SU-DHL-6 (cell line): ENCODE measurements around the gene STUB1.

Experiments
- H2AFZ ChIP-seq: fragments of 200-600 bp; sonication (generic); 2 replicates; pipeline ENCODE4 v1.6.1; 2014; ENCODE audit warnings: low read depth, mild to moderate bottlenecking, moderate library complexity, mixed read lengths, antibody characterized with exemption, low read length; ENCODE audit not compliant: severe bottlenecking
- H3F3A ChIP-seq: fragments of 200-600 bp; shearing (Covaris generic); 2 replicates; pipeline ENCODE4 v1.6.0; 2016; ENCODE audit warnings: antibody characterized with exemption, mild to moderate bottlenecking; ENCODE audit not compliant: insufficient read depth
- H3K27ac ChIP-seq: fragments of 200-600 bp; sonication (generic); 2 replicates; pipeline ENCODE4 v1.5.1; 2016; ENCODE audit warnings: low read depth, mild to moderate bottlenecking, low read length, moderate library complexity, mixed read lengths
- H3K27me3 ChIP-seq: fragments of 200-600 bp; sonication (generic), shearing (Covaris generic); 2 replicates; pipeline ENCODE4 v1.6.0; 2014; ENCODE audit warnings: mild to moderate bottlenecking, low read length
- H3K36me3 ChIP-seq: fragments of 200-600 bp; sonication (generic); 2 replicates; pipeline ENCODE4 v1.6.1; 2014; ENCODE audit warnings: mild to moderate bottlenecking, low read length, mixed read lengths
- H3K4me2 ChIP-seq: fragments of 300-600, 200-600 bp; shearing (Covaris generic), sonication (generic); 2 replicates; pipeline ENCODE4 v1.6.0; 2014; ENCODE audit warnings: low read length, low read depth, mild to moderate bottlenecking; ENCODE audit not compliant: poor library complexity, severe bottlenecking
- H3K4me3 ChIP-seq: fragments of 200-600 bp; sonication (generic); 2 replicates; pipeline ENCODE4 v1.5.1; 2014; ENCODE audit warnings: antibody characterized with exemption, low read length, mild to moderate bottlenecking, mixed read lengths; ENCODE audit not compliant: insufficient read depth, poor library complexity, severe bottlenecking
- H3K79me2 ChIP-seq: fragments of 200-600 bp; sonication (generic); 2 replicates; pipeline ENCODE4 v1.6.1; 2014; ENCODE audit warnings: mild to moderate bottlenecking, low read length, moderate library complexity; ENCODE audit not compliant: insufficient read depth
- H3K9ac ChIP-seq: fragments of 200-600 bp; sonication (generic); 2 replicates; pipeline ENCODE4 v1.7.0; 2014; ENCODE audit warnings: mild to moderate bottlenecking, low read length
- H3K9me2 ChIP-seq: fragments of 200-600 bp; sonication (generic); replicated peaks from 2 replicates; pipeline ENCODE4 v1.6.1; 2014; ENCODE audit warnings: low read length; ENCODE audit not compliant: insufficient read depth
- H3K9me3 ChIP-seq: fragments of 200-600 bp; sonication (generic); 2 replicates; pipeline ENCODE4 v1.6.1; 2014; ENCODE audit warnings: low read length, mixed read lengths; ENCODE audit not compliant: insufficient read depth
- H4K20me1 ChIP-seq: fragments of 200-600 bp; sonication (generic); 2 replicates; pipeline ENCODE4 v1.6.1; 2014; ENCODE audit warnings: low read depth, mild to moderate bottlenecking, antibody characterized with exemption, low read length, moderate library complexity, mixed read lengths
- CTCF ChIP-seq: fragments of 200-600 bp; sonication (generic); IDR thresholded peaks from one replicate; pipeline ENCODE4 v1.5.1; 2017; ENCODE audit warnings: antibody characterized with exemption, mild to moderate bottlenecking, low read length, moderate library complexity; ENCODE audit not compliant: insufficient read depth, poor library complexity, severe bottlenecking
- EZH2phosphoT487 ChIP-seq: fragments of 200-600 bp; sonication (generic), shearing (Covaris generic); conservative IDR thresholded peaks from 2 replicates; pipeline ENCODE4 v1.6.1; 2018; ENCODE audit warnings: mild to moderate bottlenecking, antibody characterized with exemption, low read length, moderate library complexity, mixed read lengths

STUB1 gene

GRCh38 chr16:679814-680624, at the start of gene STUB1:
STUB1 (plus strand) TSS chr16:680410; CDS start chr16:680526, 116 bp downstream.
- H3K27me3 ChIP-seq, result no peaks in the 10 kb centered on the region
- H3K9me2 ChIP-seq, result no peaks in the 10 kb centered on the region
- H3F3A ChIP-seq, result peaks cover 9% of the 10 kb centered on the region; the same call in 1 of the 2 replicates
- TF ChIP-seq CTCF (no peak), EZH2phosphoT487 (no peak)
- peak within 1 kb of the TSS; percentile 90 for H2AFZ ChIP-seq
- H3K4me2 ChIP-seq, result peak within 1 kb of the TSS; percentile 63
- peaks cover 23% of the 10 kb centered on the region; the same call in 1 of the 2 replicates for H3K79me2 ChIP-seq
- no peaks in the 10 kb centered on the region for H4K20me1 ChIP-seq
- peak within 1 kb of the TSS; percentile 62 for H3K4me3 ChIP-seq
- H3K9me3 ChIP-seq, result no peaks in the 10 kb centered on the region
- H3K27ac ChIP-seq, result peak within 1 kb of the TSS; percentile 69
- peak within 1 kb of the TSS; percentile 75 for H3K9ac ChIP-seq
- no peaks in the 10 kb centered on the region for H3K36me3 ChIP-seq

- no peak within 1 kb of the TSS for H3K9ac ChIP-seq
- no peaks in the 10 kb centered on the region for H3K9me2 ChIP-seq
- no peak for TF ChIP-seq EZH2phosphoT487
- TF ChIP-seq CTCF, result no peak
- no peaks in the 10 kb centered on the region for H3K27me3 ChIP-seq
- no peaks in the 10 kb centered on the region for H3K36me3 ChIP-seq
- no peaks in the 10 kb centered on the region for H3K79me2 ChIP-seq
- H3K4me2 ChIP-seq, result no peak within 1 kb of the TSS
- H3K4me3 ChIP-seq, result no peak within 1 kb of the TSS
- no peak within 1 kb of the TSS for H3K27ac ChIP-seq
- no peaks in the 10 kb centered on the region for H4K20me1 ChIP-seq
- H3K9me3 ChIP-seq, result no peaks in the 10 kb centered on the region
- no peak within 1 kb of the TSS for H2AFZ ChIP-seq
- H3F3A ChIP-seq, result no peaks in the 10 kb centered on the region
These were observed 49.3 kb upstream of the STUB1 start, which contains the start of gene WFIKKN1 for GRCh38 chr16:630815-631405. WFIKKN1 (plus strand) TSS chr16:630985; CDS start chr16:631254, 269 bp downstream.

- no peak overlapping the region for H3K9ac ChIP-seq
- H2AFZ ChIP-seq, result no peak overlapping the region
- TF ChIP-seq EZH2phosphoT487, result no peak
- TF ChIP-seq CTCF, result no peak
- H3K4me2 ChIP-seq, result no peak overlapping the region
- H3K9me2 ChIP-seq, result no peaks in the 10 kb centered on the region
- H3F3A ChIP-seq, result no peaks in the 10 kb centered on the region; the same call in 1 of the 2 replicates
- H4K20me1 ChIP-seq, result no peaks in the 10 kb centered on the region
- H3K9me3 ChIP-seq, result no peaks in the 10 kb centered on the region
- no peaks in the 10 kb centered on the region for H3K36me3 ChIP-seq
- no peaks in the 10 kb centered on the region for H3K79me2 ChIP-seq
- no peak overlapping the region for H3K4me3 ChIP-seq
- H3K27me3 ChIP-seq, result no peaks in the 10 kb centered on the region
- no peak overlapping the region for H3K27ac ChIP-seq
These were observed 48.3 kb upstream of the STUB1 start for GRCh38 chr16:631808-632358.
